NCI-H2081 treated with DMSO at 0.1 percent for 48 hours (cell line): ENCODE measurements around the gene NDUFS1.
"Not testable (repeated sequence)": the region's sequence is repeated elsewhere in the genome, so short reads cannot be mapped to it uniquely, and the experiment has no call there.

ENCODE experiments used
- DNase-seq: peaks from one replicate; lab custom pipeline; 2025; lab: John Stamatoyannopoulos, UW

The NDUFS1 gene

DNA sequence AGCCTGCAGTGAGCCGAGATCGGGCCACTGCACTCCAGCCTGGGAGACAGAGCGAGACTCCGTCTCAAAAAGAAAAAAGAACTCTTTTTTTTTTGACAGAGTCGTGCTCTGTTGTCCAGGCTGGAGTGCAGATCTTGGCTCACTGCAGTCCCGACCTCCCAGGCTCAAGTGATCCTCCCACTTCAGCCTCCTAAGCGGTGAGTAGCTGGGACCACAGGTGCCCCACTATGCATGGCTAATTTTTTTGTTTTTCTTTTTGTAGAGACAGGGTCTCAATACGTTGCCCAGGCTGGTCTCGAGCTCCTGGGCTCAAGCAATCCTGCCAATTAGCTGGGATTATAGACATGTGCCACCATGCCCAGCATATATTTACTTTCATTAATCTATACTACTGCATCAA lies 60.8 kb downstream of the NDUFS1 start:
- DNase-seq = no peak

DNA sequence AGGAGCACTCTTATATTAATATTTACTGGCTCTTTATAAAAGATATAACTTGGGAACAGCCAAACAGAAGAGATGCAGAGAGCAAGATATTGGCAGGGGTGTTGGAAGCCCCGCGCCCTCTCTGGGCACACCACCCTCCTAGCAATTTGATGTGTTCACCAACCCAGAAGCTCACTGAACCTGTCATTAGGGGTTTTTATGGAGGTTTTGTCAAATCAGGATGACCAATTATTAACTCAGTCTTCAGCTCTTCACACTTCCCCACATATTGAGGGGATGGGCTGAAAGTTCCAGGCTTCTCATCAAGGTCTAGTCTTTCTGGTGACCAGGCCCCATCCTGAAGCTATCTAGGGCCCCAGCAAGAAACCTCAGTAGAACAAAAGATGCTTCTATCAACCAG lies 62.4 kb downstream of the NDUFS1 start:
- no peak for DNase-seq

DNA sequence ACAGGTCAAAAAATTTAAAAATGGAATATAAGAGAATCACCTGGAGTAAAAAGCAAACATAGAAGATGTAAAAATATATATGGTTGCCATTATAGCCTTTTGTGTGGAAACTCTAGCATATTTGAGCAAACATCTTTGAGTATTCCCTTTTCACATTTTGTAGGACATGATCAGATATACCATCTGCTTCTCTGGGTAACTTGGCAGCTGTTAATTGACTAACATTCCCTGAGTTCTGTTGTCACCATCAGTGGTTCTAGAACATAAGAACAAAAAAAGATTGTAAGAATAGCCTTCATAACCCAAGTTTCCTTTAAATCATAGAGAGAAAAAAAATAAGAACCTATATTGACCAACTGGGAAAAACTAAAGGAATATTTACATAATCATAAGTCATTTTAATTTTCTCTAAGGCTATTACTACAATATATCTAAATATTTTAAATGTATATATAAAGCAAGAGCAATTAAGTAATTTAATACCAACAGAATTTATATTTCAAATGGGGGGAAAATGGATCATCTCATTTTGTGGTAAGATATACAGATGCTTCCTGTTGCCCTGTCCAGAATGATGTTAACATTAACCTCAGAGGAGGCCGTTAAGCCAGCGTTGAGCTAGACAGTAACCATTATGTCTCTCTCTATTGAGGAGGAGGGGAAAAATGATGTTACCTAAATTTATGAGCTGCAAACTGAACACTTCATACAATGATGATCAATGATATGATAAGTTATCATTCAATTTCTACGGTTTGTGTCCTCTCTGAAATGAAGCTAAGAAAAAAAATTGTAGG lies 63.5 kb downstream of the NDUFS1 start:
- no peak for DNase-seq

DNA sequence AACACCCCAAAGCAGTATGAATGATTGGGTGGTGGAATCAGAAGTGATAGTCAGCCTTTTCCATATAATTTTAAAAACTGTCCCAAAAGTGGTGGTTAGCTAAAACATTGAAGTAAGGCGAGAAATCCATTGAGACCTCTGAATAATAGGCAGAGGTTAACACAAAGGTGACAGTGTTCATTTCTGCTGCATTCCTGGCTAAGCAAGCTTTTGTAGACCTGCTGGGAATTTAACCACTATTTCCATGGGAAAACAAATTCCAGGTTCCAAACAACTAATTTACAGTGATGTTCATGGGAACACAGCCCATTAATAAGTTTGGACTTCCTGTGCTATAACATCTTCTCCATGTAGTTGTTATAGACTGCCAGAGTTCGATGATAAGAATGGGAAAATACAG lies 66.9 kb downstream of the NDUFS1 start:
- DNase-seq = no peak

- no peak for DNase-seq
Measured at GRCh38 chr2:206088248-206088647, 71.0 kb downstream of the NDUFS1 start.

GRCh38 chr2:206086716-206087350 lies 72.4 kb downstream of the NDUFS1 start:
- DNase-seq = no peak

DNA sequence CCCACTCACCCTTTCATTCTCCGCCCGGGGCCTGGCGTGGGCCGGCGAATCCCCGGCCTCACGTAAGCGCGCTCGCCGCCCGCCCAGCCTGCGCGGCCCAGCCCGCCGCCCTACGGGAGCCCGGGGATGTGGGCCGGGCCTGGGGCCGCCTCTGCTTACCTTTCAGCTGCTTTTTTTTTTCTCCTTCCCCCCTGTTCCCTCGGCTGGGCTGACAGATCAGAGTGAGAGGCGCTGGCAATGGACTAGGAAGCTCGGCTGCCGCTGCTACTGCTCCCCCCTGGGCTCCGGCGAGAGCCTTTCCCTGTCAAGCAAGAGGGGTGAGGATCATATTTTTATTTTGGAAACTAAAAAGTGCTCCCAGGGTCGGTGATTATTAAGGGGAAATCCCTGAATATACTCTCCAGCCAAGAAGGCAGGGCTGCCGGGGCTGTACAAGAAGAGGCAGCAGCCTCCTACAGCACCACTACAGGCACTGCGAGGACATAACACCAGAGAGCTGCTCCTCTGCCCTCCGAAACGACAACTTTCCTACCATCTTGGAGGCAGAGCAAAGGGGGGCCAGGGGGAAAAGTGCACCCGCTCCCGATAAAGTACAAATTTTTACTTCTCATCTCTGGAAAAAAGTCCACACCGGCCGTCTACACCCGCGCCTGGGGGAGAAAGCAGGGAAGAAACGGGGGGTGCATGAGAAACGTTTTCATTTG lies 73.3 kb downstream of the NDUFS1 start, which contains the start of gene INO80D:
INO80D (minus strand) TSS at position 433 of the 704 bp plus-strand sequence. CDS start 23,158 bp downstream, outside the sequence.
- DNase-seq = peak; percentile 51

DNA sequence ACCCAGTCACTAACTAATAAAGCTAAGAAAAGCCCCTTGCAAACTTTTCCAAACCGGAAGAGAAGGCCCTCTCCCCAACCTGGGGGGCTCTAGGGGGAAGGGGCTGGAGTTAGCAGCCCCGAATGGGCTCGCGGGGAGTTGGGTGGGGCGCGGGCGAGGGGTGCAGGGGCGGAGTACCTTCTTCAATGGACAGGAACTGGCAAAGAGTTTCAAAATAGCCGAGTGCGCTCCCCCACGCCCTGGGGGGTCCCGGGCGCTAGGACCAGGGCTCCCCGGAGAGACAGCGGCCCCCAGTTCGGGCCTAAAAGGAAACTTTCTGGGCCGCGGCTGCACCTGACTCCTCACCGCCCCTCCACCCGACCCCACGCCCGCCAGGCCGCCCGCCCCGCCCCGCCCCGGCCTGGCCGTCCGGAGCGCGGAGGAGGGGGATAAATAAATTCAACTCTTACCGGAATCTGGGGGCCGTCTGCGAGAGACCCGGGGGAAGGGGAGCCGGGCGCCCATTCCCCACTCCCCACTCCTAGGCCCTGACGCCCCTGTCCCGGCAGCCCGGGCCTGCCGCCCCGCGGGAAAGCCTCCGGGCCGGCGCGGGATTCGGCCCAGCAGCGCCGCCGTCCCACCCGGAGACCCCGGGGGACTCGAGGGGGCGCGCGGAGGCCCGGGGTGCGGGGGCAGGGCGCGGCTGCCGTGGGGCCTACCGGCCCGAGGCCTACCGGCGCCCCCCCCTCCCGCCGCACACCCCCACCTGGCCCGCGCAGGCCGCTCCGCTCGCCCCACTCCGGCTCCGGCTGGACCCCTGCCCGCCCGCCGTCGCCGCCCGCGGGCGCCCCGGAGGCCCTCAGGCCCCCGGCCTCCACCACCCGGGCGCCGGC lies 74.1 kb downstream of the NDUFS1 start:
- DNase-seq = no peak

GRCh38 chr2:206084439-206084869 lies 74.8 kb downstream of the NDUFS1 start:
- no peak for DNase-seq

DNA sequence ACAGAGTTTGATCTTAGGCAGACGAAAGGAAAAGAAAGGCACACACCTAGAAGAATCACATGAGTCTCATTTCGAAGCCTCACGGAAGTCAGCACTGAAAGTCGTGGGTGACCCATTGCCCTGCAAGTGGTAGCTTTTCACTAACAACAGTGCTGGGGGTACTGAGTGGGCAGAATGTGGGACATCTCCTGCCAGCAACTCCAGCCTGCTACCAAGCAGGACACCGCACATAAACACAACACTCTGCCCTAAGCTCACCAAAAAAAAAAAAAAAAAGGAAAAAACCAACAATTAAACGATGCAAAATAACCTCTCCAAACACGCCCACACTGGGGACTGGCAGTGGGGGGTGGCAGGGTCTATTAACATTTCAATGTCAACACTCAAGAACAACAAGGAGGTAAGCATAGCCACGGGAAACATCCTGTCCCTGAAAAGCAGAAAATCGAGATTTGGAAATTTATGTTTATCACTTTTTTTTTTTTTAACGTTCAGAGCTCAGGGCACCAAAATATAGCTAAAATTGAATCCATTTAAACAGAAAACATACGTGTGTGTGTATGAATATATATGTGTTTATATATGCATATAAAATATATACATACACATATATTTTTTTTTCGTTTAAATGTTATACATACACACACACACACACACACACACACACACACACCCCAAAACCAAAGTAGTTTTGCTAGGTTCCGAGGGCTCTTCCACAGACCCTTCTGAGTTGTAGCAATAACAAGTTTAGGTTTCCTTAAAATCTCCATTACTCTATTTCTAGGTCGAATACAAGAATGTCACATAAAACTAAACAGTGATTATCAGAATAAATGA lies 75.4 kb downstream of the NDUFS1 start:
- DNase-seq = no peak

DNA sequence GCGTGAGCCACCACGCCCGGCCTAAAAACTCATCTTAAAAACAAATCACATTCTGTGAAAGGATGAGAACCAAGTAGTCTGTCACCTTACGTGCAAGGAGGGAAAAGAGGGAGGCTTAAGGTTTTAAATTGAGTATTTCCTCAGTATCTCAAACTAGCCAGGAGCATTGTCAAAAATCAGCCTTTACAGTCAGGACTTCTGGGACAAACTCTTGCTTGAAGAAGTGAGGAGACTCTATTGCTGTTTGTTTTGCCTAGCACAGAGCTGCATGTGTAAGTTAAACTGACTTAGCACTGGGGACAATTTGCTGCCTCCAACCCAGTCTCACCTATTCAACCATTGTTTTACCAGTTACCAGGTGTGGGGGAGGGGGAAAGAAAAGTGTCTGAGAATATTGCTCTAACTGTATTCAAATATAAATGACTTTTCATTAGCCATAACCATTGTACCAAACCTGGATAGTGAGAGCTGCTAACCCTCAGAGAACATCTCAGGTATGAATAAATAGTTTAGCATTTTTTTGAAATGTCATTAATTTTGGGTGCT lies 76.9 kb downstream of the NDUFS1 start:
- no peak for DNase-seq

DNA sequence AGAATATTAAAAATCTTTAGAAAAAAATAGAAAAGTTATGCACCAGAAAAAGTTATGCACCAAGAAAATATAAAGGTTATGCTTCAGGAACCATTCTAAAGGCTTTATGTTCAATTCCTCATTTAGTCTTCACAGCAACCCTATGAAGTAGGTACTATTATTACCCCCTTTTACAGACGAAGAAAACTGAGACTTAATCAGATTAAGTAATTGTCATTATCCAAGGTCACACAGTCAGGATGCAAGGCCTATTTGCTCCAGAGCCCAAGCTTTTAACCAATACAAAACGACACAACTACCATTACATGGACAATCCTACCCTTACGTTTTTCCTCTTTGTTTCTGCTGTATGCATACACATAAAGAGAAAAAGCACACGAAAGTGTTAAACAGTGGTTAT lies 78.3 kb downstream of the NDUFS1 start:
- no peak for DNase-seq

DNA sequence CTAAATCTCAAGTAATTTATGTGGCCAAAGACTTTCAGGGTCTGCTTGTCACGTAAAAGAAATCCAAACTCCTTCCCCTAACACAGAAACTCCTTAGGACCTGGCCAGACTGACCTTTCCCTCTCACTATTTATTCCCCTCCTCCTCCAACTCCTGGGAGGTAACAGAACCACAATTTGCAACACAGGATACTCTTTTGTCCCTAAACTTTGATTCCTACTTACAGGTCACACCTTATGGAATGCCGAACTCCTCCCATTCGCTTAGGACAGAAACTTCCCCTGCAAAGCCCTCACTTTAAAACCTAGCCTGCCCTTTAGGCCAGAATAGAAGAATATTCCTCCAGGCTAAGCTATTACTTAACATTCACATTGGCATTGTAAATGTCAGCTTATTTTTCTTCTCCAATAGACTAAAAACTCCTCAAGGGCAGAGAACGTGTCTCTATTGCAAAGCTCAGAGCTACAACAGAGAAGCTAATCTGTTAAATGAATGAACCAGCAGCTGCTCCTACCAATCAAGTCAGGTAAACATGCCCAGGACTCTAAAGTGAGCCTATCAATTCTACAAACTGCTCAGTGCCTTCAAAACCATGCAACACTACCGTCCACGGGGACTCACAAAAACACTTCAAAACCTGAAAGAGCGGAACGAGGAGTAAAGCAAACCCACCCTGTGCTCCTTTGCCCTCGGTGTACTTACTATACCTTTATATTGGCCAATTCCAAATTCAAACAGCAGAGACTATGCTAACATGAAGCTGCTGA lies 79.4 kb downstream of the NDUFS1 start:
- DNase-seq = no peak

DNA sequence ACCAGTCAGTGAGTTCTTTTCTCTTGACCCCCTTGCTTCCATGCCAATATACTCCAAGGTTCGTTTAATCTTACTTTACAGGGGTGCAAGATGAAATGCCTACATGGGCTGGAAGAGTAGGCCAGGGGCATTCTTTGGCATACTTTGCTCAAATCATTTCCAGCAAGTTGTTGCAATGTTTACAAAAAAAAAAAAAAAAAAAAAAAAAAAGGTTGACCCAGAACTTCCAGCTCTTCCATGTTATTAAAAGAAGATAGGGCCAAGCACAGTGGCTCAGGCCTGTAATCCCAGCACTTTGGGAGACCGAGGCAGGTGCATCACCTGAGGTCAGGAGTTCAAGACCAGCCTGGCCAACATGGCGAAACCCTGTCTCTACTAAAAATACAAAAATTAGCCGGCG lies 81.4 kb downstream of the NDUFS1 start:
- DNase-seq = not testable (repeated sequence)

DNA sequence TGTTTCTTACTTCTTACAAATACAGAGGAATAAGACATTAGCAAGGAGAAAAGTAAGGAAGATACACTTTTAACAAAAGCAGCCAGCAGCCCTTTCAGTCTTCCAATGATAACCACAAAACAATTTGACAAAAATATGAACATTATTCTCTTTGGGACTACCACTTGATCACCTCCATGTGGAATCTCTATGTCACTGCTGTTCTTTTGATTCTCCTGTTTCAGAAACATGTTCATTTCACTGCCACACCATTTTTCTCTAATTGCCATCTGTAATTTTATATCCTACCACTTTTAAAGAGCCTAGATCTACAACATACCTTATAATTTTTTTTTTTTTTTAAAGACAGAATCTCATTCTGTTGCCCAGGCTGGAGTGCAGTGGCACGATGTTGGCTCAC lies 84.1 kb downstream of the NDUFS1 start:
- DNase-seq = no peak

DNA sequence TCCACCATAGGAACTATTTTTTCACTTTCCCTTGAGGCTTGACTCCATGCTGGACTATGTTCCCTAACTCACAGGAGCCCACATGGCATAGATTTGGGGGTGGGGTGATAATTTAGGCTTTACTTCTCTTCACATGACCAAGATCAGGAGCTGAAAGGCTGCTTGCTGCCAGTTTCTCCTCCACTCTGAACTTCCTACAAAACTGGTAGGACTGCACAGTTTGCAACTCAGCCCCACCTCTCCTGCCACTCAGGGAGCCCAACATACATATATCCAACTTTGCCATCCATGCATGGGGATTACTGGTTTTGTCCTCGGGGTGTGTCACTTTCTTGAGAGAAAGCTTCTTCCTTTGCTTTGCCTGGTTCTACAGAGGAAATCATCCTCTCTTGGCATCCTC lies 87.4 kb downstream of the NDUFS1 start:
- DNase-seq = no peak

DNA sequence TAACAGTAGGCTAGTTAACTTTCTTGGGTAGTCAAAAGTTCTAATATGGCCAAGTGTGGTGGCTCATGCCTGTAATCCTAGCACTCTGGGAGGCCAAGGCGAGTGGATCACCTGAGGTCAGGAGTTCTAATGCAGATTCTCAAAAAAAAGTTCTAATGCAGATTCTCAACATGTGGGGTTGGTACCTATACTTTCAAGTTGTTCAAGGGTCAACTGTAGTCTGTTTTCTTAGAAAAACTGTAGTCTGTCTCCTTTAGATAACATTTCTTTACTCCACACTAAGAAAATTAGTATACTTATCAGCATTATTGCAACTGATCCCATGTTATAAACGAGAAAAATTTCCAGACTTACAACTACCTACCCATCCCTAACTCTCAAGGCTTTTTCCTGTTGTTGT lies 89.8 kb downstream of the NDUFS1 start:
- no peak for DNase-seq

- no peak for DNase-seq
Measured at GRCh38 chr2:206068207-206068606, 91.0 kb downstream of the NDUFS1 start.
